HG03342 (cell line): Measurements from ENCODE around the gene NOTCH4.

Experiments used
- ATAC-seq: cut with Tn5 transposase; IDR thresholded peaks from one replicate; pipeline ENCODE4 v1.9.1; 2021; ENCODE audit warnings: mild to moderate bottlenecking, moderate library complexity; ENCODE audit not compliant: unreplicated experiment

Gene NOTCH4

GRCh38 chr6:32167761-32168262 is 56.1 kb downstream of the NOTCH4 start:
- no peak for ATAC-seq

DNA sequence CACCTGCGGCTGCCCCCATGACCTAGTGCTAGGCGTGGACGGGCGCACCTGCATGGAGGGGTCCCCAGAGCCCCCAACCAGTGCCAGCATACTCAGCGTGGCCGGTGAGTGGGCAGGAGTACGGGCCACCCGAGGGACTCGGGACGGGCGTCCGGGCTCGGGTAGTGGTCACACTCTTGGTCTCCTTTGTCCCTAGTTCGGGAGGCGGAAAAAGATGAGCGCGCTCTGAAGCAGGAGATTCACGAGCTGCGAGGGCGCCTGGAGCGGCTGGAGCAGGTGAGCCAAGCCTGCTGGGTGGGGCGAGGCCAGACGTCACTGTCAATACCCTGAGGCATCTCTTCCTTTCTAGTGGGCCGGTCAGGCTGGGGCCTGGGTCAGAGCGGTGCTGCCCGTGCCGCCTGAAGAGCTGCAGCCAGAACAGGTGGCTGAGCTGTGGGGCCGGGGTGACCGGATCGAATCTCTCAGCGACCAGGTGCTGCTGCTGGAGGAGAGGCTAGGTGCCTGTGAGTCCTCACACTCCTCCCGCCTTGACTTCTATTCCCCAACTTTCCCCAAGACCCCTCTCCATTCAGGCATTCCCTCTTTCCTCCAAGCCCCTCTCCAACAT is 56.6 kb downstream of the NOTCH4 start:
- ATAC-seq, result no peak

DNA sequence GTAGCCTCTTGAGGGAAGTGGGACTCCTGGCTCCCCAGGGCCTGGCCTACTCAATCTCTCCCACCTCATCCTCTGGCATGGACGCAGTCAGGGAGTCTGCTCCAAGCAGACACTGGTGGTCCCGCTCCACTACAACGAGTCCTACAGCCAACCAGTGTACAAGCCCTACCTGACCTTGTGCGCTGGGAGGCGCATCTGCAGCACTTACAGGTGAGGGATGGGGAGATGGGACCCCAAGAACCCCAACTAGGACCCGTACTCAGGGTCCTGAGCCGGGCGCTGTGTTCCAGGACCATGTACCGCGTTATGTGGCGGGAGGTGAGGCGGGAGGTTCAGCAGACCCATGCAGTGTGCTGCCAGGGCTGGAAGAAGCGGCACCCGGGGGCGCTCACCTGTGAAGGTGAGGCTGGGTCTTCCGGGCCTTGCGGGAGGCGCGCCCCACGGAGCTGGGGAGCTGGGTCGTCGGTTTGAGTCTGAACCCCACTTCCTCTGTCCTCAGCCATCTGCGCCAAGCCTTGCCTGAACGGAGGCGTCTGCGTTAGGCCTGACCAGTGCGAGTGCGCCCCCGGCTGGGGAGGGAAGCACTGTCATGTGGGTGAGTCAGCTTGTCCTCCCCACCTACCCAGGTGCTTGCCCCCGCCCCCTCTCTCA is 57.3 kb downstream of the NOTCH4 start:
- no peak for ATAC-seq

DNA sequence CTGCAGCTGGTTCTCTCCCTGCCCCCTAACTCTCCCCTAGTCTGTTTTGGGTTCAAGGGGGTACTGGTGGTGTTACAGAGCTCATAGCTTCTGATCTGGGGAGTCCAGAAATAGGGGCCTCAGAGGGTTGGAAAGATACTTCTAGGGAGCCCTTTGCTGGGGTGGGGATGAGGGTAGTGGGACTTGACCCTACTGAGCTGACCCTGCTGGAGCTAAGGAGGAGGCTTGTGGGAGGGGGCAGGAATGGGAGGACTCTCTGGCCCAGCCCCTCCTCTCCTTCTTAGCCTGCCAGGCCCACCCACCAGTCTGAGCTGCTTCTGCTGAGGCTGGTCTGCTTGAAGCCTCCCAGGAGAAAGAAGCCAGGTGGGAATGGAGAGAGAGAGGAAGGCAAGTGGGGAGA is 59.6 kb downstream of the NOTCH4 start, which contains the start of gene EGFL8:
Gene EGFL8, plus strand, starts transcription at position 301 of the 400 bp plus-strand sequence. CDS start 1,571 bp downstream, outside the sequence.
- no peak for ATAC-seq

DNA sequence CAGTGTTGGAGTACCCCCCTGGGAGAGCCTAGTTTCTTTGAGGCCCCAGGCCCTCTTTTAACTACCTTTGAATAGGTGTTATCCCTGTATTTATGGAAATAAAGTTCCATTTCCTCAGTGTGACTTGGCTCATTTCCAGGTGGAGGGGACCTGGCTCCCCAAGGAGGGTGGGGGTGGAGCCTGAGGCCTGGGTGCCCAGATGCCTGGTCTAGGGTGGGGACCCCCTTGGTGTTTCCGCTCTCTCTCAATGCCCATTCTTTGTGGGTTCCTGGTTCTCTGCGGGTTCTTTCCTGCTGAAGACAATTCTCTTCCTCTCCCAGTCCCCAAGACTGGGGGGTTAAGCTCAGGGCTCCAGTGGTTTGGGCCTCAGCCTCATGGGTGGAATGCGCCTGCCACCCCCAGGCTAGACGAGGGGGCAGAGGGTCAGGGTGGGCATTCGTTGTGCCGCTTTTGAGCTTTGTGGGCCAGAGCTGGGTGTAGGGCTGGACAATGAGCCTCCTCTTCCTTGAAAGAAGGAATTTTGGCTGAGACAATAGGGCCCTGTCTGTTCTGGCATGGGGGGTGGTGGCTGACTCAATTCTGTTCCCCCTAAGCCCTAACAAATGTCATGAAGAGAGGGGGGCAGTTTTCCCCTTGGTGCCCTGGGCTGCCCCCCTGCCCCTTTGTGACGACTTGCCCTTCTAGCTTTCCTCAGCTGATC is 60.2 kb downstream of the NOTCH4 start:
- ATAC-seq, result no peak

DNA sequence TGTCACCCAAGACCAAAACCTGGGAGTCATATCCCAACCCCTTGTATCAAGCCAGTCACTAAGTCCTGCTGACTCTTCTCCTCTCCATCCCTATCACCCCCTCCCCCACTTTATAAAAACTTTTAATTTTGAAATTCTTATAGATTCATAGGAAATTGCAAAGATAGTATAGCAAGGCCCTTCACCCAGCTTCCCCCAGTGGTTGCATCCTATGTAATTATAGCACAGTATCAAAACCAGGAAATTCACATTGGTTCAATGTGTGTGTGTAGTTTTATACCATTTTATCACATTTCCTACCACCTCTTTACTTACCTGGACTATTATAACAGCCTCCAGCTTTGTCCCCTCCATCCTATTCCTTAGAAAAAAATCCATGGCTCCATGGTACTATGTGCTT is 65.8 kb downstream of the NOTCH4 start:
- no peak for ATAC-seq

DNA sequence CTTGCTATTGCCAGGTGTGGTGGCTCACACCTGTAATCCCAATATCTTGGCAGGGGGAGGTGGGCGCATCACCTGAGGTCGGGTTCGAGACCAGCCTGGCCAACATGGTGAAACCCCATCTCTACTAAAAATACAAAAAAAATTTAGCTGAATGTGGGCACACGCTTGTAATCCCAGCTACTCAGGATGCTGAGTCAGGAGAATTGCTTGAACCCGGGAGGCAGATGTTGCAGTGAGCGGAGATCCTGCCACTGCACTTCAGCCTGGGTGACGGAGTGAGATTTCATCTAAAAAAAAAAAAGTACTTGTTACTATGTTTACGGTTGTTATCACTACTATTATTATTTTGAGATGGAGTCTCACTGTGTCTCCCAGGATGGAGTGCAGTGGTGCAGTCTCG is 67.0 kb downstream of the NOTCH4 start:
- ATAC-seq, result no peak

DNA sequence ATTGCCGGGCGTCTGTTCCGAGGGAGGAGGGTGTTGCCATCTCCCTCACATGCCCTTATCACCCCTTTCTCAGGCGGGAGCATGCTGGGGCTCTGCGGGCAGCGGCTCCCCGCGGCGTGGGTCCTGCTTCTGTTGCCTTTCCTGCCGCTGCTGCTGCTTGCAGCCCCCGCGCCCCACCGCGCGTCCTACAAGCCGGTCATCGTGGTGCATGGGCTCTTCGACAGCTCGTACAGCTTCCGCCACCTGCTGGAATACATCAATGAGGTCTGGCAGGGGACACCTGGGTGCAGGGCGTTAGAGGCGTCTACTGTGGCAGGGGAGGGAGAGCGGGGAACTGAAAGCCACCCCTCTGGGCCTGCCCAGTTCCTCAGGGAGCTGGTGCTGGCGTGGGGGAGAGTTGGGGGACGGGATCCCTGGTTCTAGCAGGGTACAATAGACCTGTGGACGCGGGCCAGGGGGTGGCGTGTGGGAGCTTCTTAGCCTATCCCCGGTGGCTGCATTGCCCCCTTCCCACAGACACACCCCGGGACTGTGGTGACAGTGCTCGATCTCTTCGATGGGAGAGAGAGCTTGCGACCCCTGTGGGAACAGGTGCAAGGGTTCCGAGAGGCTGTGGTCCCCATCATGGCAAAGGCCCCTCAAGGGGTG is 69.2 kb downstream of the NOTCH4 start:
- ATAC-seq, result no peak

DNA sequence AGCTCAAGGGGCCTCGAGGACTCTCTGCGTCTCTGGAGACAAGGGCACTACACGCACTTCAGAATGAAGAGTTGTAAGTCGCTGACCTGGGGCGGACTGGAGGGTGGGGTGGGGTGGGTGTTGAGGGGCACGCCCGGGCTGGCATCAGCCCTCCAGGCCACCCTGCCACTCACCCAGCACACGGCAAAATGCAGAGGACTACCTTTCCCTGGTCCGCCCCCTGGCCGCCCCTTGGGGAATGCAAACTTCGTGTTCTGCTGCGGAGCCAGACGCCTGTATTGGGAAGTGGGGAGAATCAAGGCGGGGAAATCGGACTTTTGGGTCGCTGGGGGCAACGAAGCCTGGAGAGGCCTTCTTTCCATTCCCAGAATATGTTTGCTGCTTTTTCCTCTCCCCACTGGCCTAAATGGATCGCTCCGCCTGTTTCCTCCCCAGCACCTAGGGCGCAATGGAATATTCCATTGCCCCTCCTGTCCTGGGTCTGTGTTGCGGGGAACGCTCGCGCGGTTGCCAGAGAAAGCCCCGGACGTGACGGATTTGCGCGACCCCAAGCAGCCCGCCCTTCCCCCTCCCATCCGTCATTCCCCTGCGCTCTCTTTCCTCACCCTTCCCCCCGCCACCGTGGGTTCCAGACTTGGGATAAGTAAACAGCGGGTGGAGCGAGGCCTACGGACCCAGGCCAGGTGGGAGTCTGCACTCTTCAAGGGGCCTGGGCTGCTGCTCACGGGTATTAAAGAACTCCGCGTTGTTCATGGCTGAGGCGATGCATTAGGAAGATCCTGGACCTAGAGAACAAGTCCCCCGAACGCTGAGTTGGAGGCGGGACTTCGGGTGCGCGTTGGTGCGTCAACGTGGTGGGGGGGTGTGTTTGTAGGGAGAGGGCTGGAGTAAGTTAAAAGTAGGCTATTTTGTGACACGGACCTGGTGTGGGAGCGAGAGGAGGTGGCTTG is 70.0 kb downstream of the NOTCH4 start, which contains the start of gene PPT2:
Gene PPT2, plus strand, starts transcription at position 578 of the 950 bp plus-strand sequence. CDS start 454 bp downstream, outside the sequence.
- ATAC-seq, result no peak

DNA sequence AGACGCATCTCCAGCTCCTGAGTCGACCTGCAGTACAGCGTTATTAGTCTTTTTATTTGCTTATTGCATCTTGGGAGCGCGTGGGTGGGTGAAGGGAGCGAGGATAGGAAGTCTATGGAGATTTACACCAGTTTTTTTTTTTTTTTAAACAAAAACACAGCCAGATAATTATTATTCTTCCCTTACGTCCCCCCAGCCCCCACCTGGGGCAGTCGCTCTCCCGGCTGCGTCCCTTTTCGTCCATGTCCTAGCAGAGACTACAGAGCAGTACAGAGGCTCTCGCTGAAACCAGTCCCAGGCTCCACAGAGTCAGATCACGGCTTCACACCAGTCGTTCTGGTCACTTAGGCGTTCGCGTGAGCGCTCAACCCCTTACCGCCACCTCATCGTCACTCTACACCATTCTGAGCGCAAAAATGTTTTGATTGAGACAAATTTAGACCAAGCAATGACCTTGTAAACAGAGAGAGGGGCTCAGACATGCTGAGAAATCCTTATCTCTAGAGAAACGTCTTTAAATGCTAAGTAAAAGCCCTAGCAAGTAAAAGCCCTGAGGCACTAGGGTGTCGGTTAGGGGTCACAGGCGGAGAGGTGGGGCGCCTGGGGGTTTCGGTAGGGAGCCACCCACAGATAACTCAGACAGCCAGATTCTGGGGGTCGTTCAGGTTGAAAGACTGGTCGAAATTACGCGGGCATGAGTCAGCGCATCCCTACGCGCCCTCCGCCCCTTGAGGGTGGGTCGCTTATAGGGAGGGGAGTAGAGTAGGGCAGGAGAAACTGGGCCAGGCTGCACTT is 70.9 kb downstream of the NOTCH4 start:
- ATAC-seq, result no peak

DNA sequence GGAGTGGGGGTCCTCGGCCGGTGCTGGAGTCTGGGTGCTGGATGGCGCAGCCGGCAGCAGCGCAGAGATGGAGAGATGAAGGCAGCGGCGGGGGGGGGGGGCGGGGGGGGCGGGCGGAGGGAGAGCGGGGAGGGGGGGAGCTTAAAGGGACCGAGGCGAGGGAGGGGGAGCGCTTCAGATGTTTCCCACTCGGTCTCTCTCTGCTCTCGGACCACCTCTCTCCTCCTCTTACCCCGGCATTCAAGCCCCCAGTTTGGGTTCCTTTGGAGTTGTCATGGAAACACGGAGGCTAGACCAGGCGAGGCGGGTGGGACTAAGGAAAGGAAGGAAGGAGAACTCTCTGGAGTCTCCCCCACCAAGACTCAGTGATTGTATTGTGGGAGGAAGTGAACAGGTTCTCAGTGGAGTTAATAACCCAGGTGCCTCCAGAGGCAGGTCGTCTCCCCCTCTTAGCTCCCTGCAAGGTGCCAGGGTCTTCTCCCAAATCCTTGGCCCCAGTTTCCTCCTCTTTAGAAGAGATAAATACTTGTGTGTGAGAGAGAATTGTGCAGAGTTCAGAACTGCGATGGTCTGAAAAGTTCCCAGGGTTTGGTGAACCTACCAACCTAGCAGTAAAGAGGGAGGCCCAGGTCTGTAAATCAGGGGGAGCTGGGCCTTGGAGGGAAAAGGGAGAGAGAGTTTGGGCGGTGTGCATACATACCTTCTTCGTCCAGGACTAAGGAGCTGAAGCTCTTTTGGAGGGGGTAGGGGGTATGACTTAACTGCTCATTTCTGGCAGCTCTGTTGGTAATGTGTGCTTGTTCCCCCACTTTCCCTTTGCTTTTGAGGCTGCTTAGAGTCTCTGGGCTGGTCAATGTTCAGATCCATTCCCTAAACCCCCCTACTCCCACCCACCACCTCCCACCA is 71.8 kb downstream of the NOTCH4 start, which contains the start of gene PRRT1:
Gene PRRT1, minus strand, starts transcription at position 77 of the 906 bp plus-strand sequence. CDS start 112 bp downstream, outside the sequence.
- ATAC-seq, result no peak

DNA sequence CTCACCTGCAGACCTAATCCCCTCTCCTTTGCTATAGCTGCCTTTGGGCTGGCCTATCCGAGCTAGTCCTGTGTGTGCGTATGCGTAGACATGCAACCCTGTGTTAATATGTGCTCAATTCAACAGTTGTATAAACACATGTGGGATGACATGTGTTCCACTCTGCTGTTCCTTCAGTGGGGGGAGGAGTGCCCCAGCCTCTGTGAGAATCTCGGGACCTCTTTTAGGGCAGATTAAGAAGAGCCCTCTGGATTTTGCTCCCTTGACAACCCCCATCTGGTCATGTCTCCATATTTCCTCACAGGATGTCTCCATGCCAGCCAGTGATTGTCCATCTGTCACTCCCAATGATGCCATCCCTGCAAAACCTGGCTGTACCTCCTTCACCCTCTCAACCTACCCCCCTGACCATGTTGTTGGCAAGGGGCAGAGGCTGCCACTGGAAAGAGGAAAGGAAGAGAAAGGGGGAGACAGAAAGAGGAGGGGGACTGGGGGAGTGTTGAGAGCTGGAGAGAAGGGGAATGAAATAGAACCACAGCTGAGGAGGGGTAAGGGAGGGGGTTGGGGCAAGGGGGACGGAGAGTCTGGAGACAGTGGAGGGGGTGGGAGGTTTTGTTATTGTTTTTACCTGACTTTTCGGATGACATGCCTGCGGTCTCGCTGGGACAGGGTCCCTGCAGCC is 72.5 kb downstream of the NOTCH4 start:
- no peak for ATAC-seq

DNA sequence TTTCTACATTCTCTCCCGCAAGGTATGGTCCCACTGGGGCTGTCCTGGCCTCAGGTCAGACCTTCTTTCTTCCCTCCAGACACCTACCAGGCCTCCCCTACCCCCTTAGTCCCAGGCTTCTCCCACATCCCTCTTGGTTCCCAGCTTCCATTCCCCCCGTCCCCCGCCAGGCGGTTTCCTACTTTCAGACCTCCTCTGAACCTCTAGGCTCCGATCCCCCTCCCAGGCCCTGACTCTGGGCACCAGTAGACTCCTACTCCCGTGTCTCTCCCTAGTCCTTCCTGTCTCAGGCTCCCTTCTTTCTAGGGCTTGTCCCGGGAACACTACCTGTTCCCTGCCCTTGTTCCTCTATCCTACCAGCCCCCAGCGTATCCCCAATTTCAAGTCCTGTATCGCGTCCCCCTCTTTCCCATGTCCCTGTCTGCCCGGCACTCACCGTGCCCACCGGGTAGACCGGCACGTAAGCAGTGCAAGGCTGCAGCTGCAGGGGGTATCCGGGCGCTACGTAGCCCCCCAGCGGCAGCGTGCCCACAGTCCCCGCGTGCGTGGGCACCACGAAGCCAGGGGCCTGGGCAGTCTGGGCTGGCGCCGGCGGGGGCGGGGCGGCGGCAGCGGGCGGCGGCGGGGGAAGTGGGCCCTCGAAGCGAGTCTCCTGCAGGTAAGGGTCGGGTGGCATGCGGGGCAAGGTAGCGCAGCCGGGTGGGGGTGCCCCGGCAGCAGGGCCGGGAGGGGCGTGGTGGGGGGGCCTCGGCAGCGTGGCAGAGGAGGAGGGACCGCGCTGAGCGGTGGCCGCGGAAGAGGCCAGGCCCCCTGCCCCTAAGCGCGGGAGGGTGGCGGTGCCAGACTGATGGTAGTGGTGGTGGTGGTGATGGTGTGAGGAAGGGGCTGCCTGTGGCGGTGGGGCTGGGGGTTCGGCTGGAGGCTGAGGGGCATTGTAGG is 73.7 kb downstream of the NOTCH4 start:
- no peak for ATAC-seq

DNA sequence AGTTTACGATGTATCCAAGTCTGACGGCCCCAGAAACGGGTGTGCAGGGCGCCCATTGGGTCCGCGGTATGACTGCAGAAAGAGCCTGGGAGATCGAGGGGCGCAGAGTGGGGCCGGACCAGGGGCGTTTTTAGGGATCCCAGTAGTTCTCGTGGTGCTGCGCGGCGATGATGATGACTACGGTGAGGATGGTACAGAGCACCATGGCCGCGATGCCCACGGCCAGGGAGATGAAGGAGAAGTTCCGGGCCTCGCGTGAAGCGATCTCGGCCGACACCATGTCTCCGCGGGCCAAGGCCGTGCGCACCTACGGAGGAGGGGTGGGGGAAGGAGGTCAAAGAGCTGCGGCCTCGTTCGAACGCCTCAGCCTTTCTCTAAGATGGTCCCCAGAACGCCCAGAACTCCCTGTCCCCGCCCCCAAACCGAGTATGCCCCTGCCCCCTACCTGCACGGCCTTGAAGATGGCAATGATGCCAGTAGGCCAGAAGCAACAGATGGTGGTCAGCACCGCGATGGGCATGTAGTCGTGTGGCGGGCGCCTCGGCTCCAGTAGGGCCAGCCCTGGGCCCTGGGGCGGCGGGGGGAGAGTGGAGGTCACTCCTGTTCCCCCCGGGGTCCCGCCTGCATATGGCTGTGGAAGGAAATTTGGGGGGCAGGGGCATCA is 74.6 kb downstream of the NOTCH4 start:
- ATAC-seq, result no peak

GRCh38 chr6:32148289-32149091 is 75.4 kb downstream of the NOTCH4 start:
- ATAC-seq, result no peak
